GM12872 (cell line): ENCODE results near the gene DPYSL3.

Experiments used
- CTCF ChIP-seq: IDR thresholded peaks from 3 replicates; pipeline ENCODE4 v1.5.1; 2011; ENCODE audit warnings: low read depth, mild to moderate bottlenecking, low read length, moderate library complexity; ENCODE audit not compliant: insufficient read depth

DPYSL3 gene

GRCh38 chr5:147481874-147482705, 27.8 kb downstream of the DPYSL3 start:
- no peak for TF ChIP-seq CTCF

- TF ChIP-seq CTCF = no peak
Measured at GRCh38 chr5:147481376-147481775, 28.5 kb downstream of the DPYSL3 start.

- TF ChIP-seq CTCF = no peak
Measured at GRCh38 chr5:147479949-147480348, 29.9 kb downstream of the DPYSL3 start.

GRCh38 chr5:147479444-147479843, 30.4 kb downstream of the DPYSL3 start:
- TF ChIP-seq CTCF = no peak

- TF ChIP-seq CTCF = no peak
Measured at GRCh38 chr5:147474140-147474539, 35.7 kb downstream of the DPYSL3 start.

- TF ChIP-seq CTCF = no peak
Measured at GRCh38 chr5:147472664-147473475, 37.0 kb downstream of the DPYSL3 start.

- TF ChIP-seq CTCF = no peak
Measured at GRCh38 chr5:147467973-147468508, 41.8 kb downstream of the DPYSL3 start.
